ENCODE results near the gene MRM2.

- TF ChIP-seq CTCF (IDR thresholded peaks at IDR 0.05; ENCODE audit: low read length) (no peak), EZH2 (optimal IDR thresholded peaks at IDR 0.05; ENCODE audit: low read depth, low read length) (no peak)
Observed at GRCh38 chr7:2201128-2201527, 40.9 kb downstream of the MRM2 start.
